Measurements from ENCODE around the gene FOSL1. TPM values are rescaled to one million over a fixed set of nuclear protein-coding genes. Genes with fewer than 3 reads are reported as not detected.
A peak's percentile ranks its signal among the peaks of the same experiment; 100 is the strongest.

FOSL1 gene
- total RNA-seq, 3 donors from 2014 or later (not counting 1 experiment from before 2014, with no cell fraction given): 3.4 to 9.0 (median 6.8) TPM

GRCh38 chr11:65858681-65859087, 41.5 kb downstream of the FOSL1 start:
- Histone ChIP-seq H3K4me1 (ENCODE audit: control insufficient read depth, insufficient read depth, low read length) (peaks cover 56% of the 10 kb centered on the region), H3K9me3 (ENCODE audit: control insufficient read depth, insufficient read depth, low read length) (no peaks in the 10 kb centered on the region), H3K4me3 (ENCODE audit: low read length) (peak overlapping the region; percentile 80), H3K27ac (ENCODE audit: low read length) (peak overlapping the region; percentile 64), H3K27me3 (ENCODE audit: control insufficient read depth, insufficient read depth, low read length) (no peaks in the 10 kb centered on the region), H3K36me3 (ENCODE audit: control insufficient read depth, insufficient read depth, low read length) (peaks cover 42% of the 10 kb centered on the region)
- Mint-ChIP-seq H3K36me3 (peaks cover 7% of the 10 kb centered on the region), H3K27ac (peak overlapping the region; percentile 97 to 98), H3K27me3 (ENCODE audit: low read depth in 2 of 2) (no peaks in the 10 kb centered on the region), H3K4me1 (peaks cover 57 to 71% of the 10 kb centered on the region in 2 donors), H3K9me3 (no peaks in the 10 kb centered on the region), H3K4me3 (peak overlapping the region; percentile 98)
- intact Hi-C loops (cut with micrococcal nuclease): loop anchor here (1.0 to 5.0 kb wide), 4 partner anchors 14 to 243 kb away; partner anchors contain the start of genes C11orf68, DRAP1, EFEMP2 and PCNX3
- under 1% methylated on average over 10 of the region's 10 CpGs for WGBS (ENCODE audit: insufficient coverage)
- no peak for TF ChIP-seq CTCF (IDR thresholded peaks at IDR 0.05)
- peak; percentile 16 to 53 for DNase-seq
- no peak for ATAC-seq

- H3K4me1 Mint-ChIP-seq: peaks cover 62 to 72% of the 10 kb centered on the region in 2 donors
- DNase-seq: peak; percentile 91 to 98
- Histone ChIP-seq H3K36me3 (ENCODE audit: control insufficient read depth, insufficient read depth, low read length) (peaks cover 42% of the 10 kb centered on the region), H3K27ac (ENCODE audit: low read length) (peak within 1 kb of the TSS; percentile 64), H3K4me3 (ENCODE audit: low read length) (peak within 1 kb of the TSS; percentile 80), H3K4me1 (ENCODE audit: control insufficient read depth, insufficient read depth, low read length) (peaks cover 61% of the 10 kb centered on the region), H3K9me3 (ENCODE audit: control insufficient read depth, insufficient read depth, low read length) (no peaks in the 10 kb centered on the region), H3K27me3 (ENCODE audit: control insufficient read depth, insufficient read depth, low read length) (no peaks in the 10 kb centered on the region)
- TF ChIP-seq CTCF (IDR thresholded peaks at IDR 0.05): no peak
- no peaks in the 10 kb centered on the region for H3K9me3 Mint-ChIP-seq
- intact Hi-C loops (cut with micrococcal nuclease): loop anchor here (1.0 to 5.0 kb wide), 3 partner anchors 15 to 243 kb away; partner anchors contain the start of genes C11orf68, DRAP1, EFEMP2 and PCNX3
- H3K36me3 Mint-ChIP-seq: peaks cover 7% of the 10 kb centered on the region
- H3K27ac Mint-ChIP-seq: peak within 1 kb of the TSS; percentile 97 to 98
- peak; percentile 60 to 80 (median 69) for ATAC-seq
- WGBS (ENCODE audit: insufficient coverage): under 1% methylated on average over 92 of the region's 92 CpGs
- H3K27me3 Mint-ChIP-seq (ENCODE audit: low read depth in 2 of 2): no peaks in the 10 kb centered on the region
- peak within 1 kb of the TSS; percentile 98 for H3K4me3 Mint-ChIP-seq
Measured at GRCh38 chr11:65857853-65858680, 42.1 kb downstream of the FOSL1 start, which contains the start of gene CFL1. Gene CFL1 (minus strand): TSS chr11:65858180. CDS start chr11:65858099, 81 bp downstream.

GRCh38 chr11:65857500-65857852, 42.7 kb downstream of the FOSL1 start:
- Histone ChIP-seq H3K27ac (ENCODE audit: low read length) (peak overlapping the region; percentile 35), H3K4me1 (ENCODE audit: control insufficient read depth, insufficient read depth, low read length) (peaks cover 61% of the 10 kb centered on the region), H3K9me3 (ENCODE audit: control insufficient read depth, insufficient read depth, low read length) (no peaks in the 10 kb centered on the region), H3K36me3 (ENCODE audit: control insufficient read depth, insufficient read depth, low read length) (peaks cover 42% of the 10 kb centered on the region), H3K27me3 (ENCODE audit: control insufficient read depth, insufficient read depth, low read length) (no peaks in the 10 kb centered on the region), H3K4me3 (ENCODE audit: low read length) (peak overlapping the region; percentile 77)
- Mint-ChIP-seq H3K4me3 (peak overlapping the region; percentile 92), H3K9me3 (no peaks in the 10 kb centered on the region), H3K36me3 (peaks cover 7% of the 10 kb centered on the region), H3K4me1 (peaks cover 58 to 66% of the 10 kb centered on the region in 2 donors), H3K27me3 (ENCODE audit: low read depth in 2 of 2) (no peaks in the 10 kb centered on the region), H3K27ac (peak overlapping the region; percentile 94 to 98)
- TF ChIP-seq CTCF (IDR thresholded peaks at IDR 0.05): no peak
- peak; percentile 75 to 77 for DNase-seq
- WGBS (ENCODE audit: insufficient coverage): under 1% methylated on average over 49 of the region's 49 CpGs
- intact Hi-C loops (cut with micrococcal nuclease): loop anchor here (5.0 kb wide), 1 partner anchor 60 kb away; the partner anchor contains the start of genes C11orf68 and DRAP1
- ATAC-seq: peak; percentile 5 to 23 (median 15)
